Globus pallidus (tissue), 1 donor: ENCODE data around the gene ASTN2.

Experiments
- DNase-seq: peaks from one replicate; pipeline ENCODE4 v3.0.0-alpha.2; 2015; ENCODE audit warnings: low spot score

The ASTN2 gene

GRCh38 chr9:117245175-117245829, 169.6 kb downstream of the ASTN2 start:
- DNase-seq = no peak

GRCh38 chr9:117242082-117242481, 172.8 kb downstream of the ASTN2 start:
- no peak for DNase-seq

- DNase-seq = no peak
Measured at GRCh38 chr9:117239428-117239827, 175.4 kb downstream of the ASTN2 start.

- DNase-seq = no peak
Measured at GRCh38 chr9:117234103-117234502, 180.8 kb downstream of the ASTN2 start.

GRCh38 chr9:117233016-117233415, 181.8 kb downstream of the ASTN2 start:
- no peak for DNase-seq

- no peak for DNase-seq
Measured at GRCh38 chr9:117232281-117232680, 182.6 kb downstream of the ASTN2 start.

- no peak for DNase-seq
Measured at GRCh38 chr9:117231012-117231411, 183.8 kb downstream of the ASTN2 start.

- no peak for DNase-seq
Measured at GRCh38 chr9:117224695-117225094, 190.2 kb downstream of the ASTN2 start.

- no peak for DNase-seq
Measured at GRCh38 chr9:117218951-117219350, 195.9 kb downstream of the ASTN2 start.

GRCh38 chr9:117214416-117214815, 200.4 kb downstream of the ASTN2 start:
- DNase-seq = no peak

GRCh38 chr9:117211280-117211679, 203.6 kb downstream of the ASTN2 start:
- no peak for DNase-seq

GRCh38 chr9:117205806-117206205, 209.1 kb downstream of the ASTN2 start:
- no peak for DNase-seq

- DNase-seq = no peak
Measured at GRCh38 chr9:117204971-117205370, 209.9 kb downstream of the ASTN2 start.

GRCh38 chr9:117191504-117192261, 223.2 kb downstream of the ASTN2 start:
- DNase-seq = no peak

GRCh38 chr9:117189121-117189520, 225.7 kb downstream of the ASTN2 start:
- no peak for DNase-seq

- no peak for DNase-seq
Measured at GRCh38 chr9:117188394-117188793, 226.5 kb downstream of the ASTN2 start.

GRCh38 chr9:117187498-117187897, 227.4 kb downstream of the ASTN2 start:
- DNase-seq = no peak

- no peak for DNase-seq
Measured at GRCh38 chr9:117184173-117184572, 230.7 kb downstream of the ASTN2 start.

GRCh38 chr9:117182046-117182445, 232.8 kb downstream of the ASTN2 start:
- no peak for DNase-seq

GRCh38 chr9:117180896-117181445, 233.9 kb downstream of the ASTN2 start:
- no peak for DNase-seq

- peak; percentile 54 for DNase-seq
Measured at GRCh38 chr9:117178596-117179375, 236.1 kb downstream of the ASTN2 start.

- no peak for DNase-seq
Measured at GRCh38 chr9:117170567-117170966, 244.3 kb downstream of the ASTN2 start.
